ENCODE results near the gene ZSCAN26. TPM values are rescaled to one million over a fixed set of nuclear protein-coding genes. Genes with fewer than 3 reads are reported as not detected.

ZSCAN26 gene
- 5.5 and 13.1 TPM in 2 replicates for total RNA-seq

DNA sequence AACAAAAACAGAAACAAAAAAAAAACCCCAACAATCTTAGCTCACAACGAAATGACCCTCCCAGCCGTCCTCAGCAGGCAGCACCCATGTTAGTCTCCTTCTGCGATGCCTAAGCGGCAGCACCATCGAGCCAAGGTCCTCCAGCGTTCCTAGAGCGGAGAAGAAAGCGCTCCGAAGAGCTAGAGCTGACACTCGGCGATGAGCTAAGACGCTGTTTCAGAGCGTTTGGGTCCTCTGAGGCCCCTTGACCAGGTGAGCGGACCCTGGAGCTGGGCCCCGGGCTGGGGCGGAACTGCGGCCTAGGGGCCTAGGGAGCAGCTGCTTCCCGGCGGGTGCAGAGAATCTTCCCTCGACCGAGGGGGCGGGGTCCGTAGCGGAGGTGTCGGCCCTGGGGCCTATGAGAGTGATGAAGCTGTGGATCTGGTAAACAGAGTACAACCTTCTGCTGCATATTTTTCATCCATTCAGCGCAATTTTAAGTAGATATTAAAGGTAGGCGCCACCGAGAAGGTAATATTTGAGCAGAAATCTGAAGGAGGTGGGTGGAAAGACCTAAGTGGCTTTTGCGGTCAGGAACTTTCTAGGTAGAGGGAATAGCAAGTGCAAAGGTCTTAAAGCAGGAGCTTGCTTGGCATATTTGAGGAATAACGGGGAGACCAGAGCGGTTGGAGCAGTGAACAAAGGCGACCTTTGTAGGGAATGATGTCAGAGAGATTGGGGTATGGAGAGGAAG, at the start of gene ZSCAN26:
ZSCAN26 (plus strand) TSS at position 182 of the 733 bp plus-strand sequence. CDS start 4,777 bp downstream, outside the sequence.

DNA sequence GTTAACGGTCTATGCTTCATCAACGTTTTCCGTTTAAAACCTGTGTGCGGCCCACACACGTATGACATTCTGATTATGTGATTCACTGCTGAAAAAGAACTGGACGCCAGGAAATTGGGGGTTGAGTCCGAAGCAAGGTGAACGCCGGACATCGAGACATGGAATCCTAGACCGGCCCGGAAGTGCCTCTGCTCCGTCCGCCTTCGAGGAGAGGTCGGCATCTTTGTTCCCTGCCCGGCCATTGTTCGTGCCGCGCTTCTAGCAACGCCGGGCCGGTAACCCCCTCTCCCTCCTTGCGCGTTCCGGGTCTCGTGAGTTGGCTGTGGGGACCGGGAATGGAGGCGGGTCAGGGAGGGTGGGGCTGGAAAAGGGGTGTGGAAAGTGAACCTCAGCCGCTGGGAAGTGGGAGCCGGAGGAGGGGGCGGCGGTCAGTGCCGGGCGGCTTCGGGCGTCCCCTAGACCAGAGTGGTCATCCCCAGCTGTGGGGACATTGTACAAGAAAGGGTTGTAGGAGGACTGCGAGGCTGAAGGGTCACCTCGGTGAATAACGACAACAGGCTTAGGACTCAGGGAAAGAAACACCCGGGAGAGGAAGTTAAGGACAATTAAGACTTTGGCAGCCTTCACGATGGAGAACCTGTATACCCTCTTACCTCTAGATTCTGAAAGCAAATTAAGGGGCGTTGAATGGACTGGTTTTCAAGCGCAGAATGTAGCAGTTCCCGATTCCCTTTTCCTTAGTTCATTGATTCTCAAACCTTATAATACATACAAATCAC, 41.7 kb upstream of the ZSCAN26 start, which contains the start of gene ZSCAN9:
ZSCAN9 (plus strand) TSS at position 220 of the 779 bp plus-strand sequence. CDS start 1,810 bp downstream, outside the sequence.

DNA sequence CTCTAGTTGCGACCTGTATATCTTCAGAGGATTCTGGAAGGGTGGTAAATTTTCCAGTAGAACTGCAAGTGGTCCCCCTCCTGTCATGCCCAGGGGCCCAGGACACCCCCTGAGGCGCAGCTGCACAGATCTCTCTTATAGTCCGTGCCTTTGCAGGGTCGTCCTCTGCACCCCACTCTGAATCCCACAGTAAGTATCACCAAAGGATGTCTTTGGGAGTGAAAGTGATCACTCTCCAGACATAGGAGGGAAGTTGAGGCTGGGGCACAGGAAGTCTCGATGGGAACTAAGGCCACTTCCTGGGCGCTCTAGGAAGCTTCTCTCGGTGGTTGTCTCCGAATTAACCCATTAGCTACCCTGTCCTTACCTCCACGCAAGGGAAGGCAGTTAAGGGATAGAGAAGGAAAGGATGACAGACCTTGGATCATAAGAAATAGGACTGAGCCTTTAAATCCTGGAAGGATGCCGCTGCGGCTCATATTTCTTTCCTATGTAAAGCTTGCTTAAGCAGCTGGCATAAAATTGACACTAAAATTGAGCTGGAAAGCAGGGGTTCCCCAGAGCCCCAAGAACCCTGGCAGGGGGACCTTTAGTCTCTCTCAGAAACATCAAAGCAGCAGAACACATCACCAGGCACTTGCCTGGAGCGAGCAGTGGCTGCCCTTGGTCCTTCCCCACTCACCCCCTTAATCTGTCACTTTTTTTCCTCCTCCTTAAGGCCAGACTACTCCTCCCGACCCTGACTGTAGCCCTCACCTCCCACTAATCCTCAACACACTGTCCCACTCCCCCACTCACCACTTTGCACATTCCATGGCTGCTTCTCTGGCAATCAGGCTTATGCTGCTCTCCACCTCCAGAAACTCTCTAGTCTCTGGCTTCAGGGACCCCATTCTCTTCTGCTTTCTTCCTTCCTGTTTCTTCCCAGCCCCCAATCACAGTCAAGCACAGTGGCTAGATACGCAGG, 14.7 kb upstream of the ZSCAN26 start, which contains the start of gene ZKSCAN4:
ZKSCAN4 (minus strand) TSS at position 261 of the 967 bp plus-strand sequence. CDS start 289 bp downstream, outside the sequence.

DNA sequence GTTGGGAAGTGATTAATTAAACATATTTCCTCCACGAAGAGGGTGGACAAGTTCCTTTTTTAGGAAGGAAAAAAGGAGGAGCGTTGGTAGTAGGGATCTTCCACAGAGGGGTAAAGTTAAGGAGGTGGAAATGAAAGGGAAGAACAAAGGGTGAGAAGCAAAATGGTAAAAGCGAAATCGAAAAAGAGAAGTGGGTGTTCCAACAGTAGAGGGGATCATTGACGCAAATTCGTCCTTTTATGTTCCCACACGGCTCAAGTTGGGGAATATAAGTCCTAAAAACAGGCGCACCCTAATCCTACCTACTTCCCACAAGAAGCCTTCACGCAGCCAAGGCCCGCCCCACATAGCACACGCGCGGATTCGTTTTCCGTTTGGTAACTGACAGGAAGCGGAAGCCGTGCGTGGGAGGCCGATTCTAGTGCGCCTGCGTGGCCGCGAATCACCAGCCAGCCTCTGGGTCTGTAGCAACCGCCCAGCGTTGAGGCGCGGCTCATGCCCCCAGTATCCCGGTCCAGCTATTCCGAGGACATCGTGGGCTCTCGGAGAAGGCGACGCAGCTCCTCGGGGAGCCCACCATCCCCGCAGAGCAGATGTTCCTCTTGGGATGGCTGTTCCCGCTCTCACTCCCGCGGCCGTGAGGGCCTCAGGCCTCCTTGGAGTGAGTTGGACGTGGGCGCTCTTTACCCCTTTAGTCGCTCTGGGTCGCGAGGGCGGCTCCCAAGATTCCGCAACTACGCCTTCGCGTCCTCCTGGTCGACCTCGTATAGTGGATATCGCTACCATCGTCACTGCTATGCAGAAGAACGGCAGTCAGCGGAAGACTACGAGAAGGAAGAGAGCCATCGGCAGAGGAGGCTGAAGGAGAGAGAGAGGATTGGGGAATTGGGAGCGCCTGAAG, 7.8 kb upstream of the ZSCAN26 start, which contains the start of gene NKAPL:
NKAPL (plus strand) TSS at position 421 of the 901 bp plus-strand sequence; CDS start at position 496, 75 bp downstream.

DNA sequence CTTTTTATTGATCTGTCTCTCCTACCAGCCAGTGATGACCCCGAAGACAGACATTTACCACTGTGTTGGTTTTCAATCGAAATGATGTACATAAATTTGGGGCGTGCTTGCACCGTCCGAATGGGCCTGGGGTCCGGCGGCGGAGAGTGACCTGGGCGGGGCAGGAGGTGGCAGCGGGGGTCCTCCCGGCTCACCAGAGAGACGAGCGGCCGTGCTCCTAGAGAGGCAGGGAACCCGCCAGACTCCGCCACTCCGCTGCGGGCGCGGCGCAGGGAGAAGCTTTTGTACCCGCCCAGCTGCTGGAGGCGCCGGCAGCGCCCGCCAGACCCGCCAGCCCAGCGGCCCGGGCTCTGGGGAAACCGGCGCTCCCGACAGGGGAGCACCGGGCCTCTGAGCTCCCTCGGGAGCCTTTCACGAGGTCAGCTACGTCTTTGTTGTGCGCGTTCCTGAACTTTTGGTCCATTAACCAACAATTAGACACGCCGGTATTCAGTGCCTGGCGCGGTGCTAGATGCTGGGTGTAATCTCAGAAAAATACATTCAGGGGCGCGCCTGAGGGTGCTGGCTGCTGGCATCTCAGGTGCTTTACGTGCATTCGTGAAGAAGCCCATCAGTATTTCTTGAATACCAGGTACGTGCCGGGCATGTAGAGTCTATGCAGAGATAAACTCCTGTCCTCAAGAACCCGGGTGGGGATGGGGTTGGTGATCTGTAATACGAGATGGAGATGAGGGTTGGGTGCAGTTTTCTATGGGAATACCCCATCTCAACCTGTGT, 14.5 kb downstream of the ZSCAN26 start, which contains the start of gene PGBD1:
PGBD1 (plus strand) TSS at position 285 of the 777 bp plus-strand sequence. CDS start 2,242 bp downstream, outside the sequence.

Other genes starting within 250 kb of the ZSCAN26 start
- 0.26 and 0.33 TPM in 2 replicates for gene ZNF165, start 186.6 kb upstream of the ZSCAN26 start, total RNA-seq
- 13.4 and 17.2 TPM in 2 replicates for gene ZSCAN16, start 142.5 kb upstream of the ZSCAN26 start, total RNA-seq
- gene ZKSCAN8, start 125.3 kb upstream of the ZSCAN26 start, total RNA-seq: 13.7 and 19.5 TPM in 2 replicates
- gene ZSCAN9, start 41.9 kb upstream of the ZSCAN26 start, total RNA-seq: 6.0 and 8.5 TPM in 2 replicates
- 2.7 and 5.4 TPM in 2 replicates for gene ZKSCAN4, start 14.9 kb upstream of the ZSCAN26 start, total RNA-seq
- 0.26 and 0.43 TPM in 2 replicates for gene NKAPL, start 7.8 kb upstream of the ZSCAN26 start, total RNA-seq
- 3.5 and 5.8 TPM in 2 replicates for gene PGBD1, start 14.4 kb downstream of the ZSCAN26 start, total RNA-seq
- gene ZSCAN31, start 69.0 kb downstream of the ZSCAN26 start, total RNA-seq: 10.2 TPM in 2 replicates
- gene ZKSCAN3, start 82.8 kb downstream of the ZSCAN26 start, total RNA-seq: 2.2 and 6.3 TPM in 2 replicates
- gene ZSCAN12, start 132.6 kb downstream of the ZSCAN26 start, total RNA-seq: 3.7 and 5.1 TPM in 2 replicates
- 2.5 TPM in 1 of 2 replicates, not detected in the other for gene ZSCAN23, start 176.3 kb downstream of the ZSCAN26 start, total RNA-seq
- not detected in 2 replicates for gene GPX6, start 248.7 kb downstream of the ZSCAN26 start, total RNA-seq